SU-DHL-6 (cell line): Measurements from ENCODE around the gene ALDOB.

Experiments
- H2AFZ ChIP-seq: fragments of 200-600 bp; sonication (generic); 2 replicates; pipeline ENCODE4 v1.6.1; 2014; ENCODE audit warnings: low read depth, mild to moderate bottlenecking, moderate library complexity, mixed read lengths, antibody characterized with exemption, low read length; ENCODE audit not compliant: severe bottlenecking
- H3F3A ChIP-seq: fragments of 200-600 bp; shearing (Covaris generic); 2 replicates; pipeline ENCODE4 v1.6.0; 2016; ENCODE audit warnings: antibody characterized with exemption, mild to moderate bottlenecking; ENCODE audit not compliant: insufficient read depth
- H3K27ac ChIP-seq: fragments of 200-600 bp; sonication (generic); 2 replicates; pipeline ENCODE4 v1.5.1; 2016; ENCODE audit warnings: low read depth, mild to moderate bottlenecking, low read length, moderate library complexity, mixed read lengths
- H3K27me3 ChIP-seq: fragments of 200-600 bp; sonication (generic), shearing (Covaris generic); 2 replicates; pipeline ENCODE4 v1.6.0; 2014; ENCODE audit warnings: mild to moderate bottlenecking, low read length
- H3K36me3 ChIP-seq: fragments of 200-600 bp; sonication (generic); 2 replicates; pipeline ENCODE4 v1.6.1; 2014; ENCODE audit warnings: mild to moderate bottlenecking, low read length, mixed read lengths
- H3K4me2 ChIP-seq: fragments of 300-600, 200-600 bp; shearing (Covaris generic), sonication (generic); 2 replicates; pipeline ENCODE4 v1.6.0; 2014; ENCODE audit warnings: low read length, low read depth, mild to moderate bottlenecking; ENCODE audit not compliant: poor library complexity, severe bottlenecking
- H3K4me3 ChIP-seq: fragments of 200-600 bp; sonication (generic); 2 replicates; pipeline ENCODE4 v1.5.1; 2014; ENCODE audit warnings: antibody characterized with exemption, low read length, mild to moderate bottlenecking, mixed read lengths; ENCODE audit not compliant: insufficient read depth, poor library complexity, severe bottlenecking
- H3K79me2 ChIP-seq: fragments of 200-600 bp; sonication (generic); 2 replicates; pipeline ENCODE4 v1.6.1; 2014; ENCODE audit warnings: mild to moderate bottlenecking, low read length, moderate library complexity; ENCODE audit not compliant: insufficient read depth
- H3K9ac ChIP-seq: fragments of 200-600 bp; sonication (generic); 2 replicates; pipeline ENCODE4 v1.7.0; 2014; ENCODE audit warnings: mild to moderate bottlenecking, low read length
- H3K9me2 ChIP-seq: fragments of 200-600 bp; sonication (generic); replicated peaks from 2 replicates; pipeline ENCODE4 v1.6.1; 2014; ENCODE audit warnings: low read length; ENCODE audit not compliant: insufficient read depth
- H3K9me3 ChIP-seq: fragments of 200-600 bp; sonication (generic); 2 replicates; pipeline ENCODE4 v1.6.1; 2014; ENCODE audit warnings: low read length, mixed read lengths; ENCODE audit not compliant: insufficient read depth
- H4K20me1 ChIP-seq: fragments of 200-600 bp; sonication (generic); 2 replicates; pipeline ENCODE4 v1.6.1; 2014; ENCODE audit warnings: low read depth, mild to moderate bottlenecking, antibody characterized with exemption, low read length, moderate library complexity, mixed read lengths
- EZH2phosphoT487 ChIP-seq: fragments of 200-600 bp; sonication (generic), shearing (Covaris generic); conservative IDR thresholded peaks from 2 replicates; pipeline ENCODE4 v1.6.1; 2018; ENCODE audit warnings: mild to moderate bottlenecking, antibody characterized with exemption, low read length, moderate library complexity, mixed read lengths
- TF ChIP-seq, protein P1 (sequence below): fragments of 200-600 bp; sonication (generic); IDR thresholded peaks from one replicate; pipeline ENCODE4 v1.5.1; 2017; ENCODE audit warnings: antibody characterized with exemption, mild to moderate bottlenecking, low read length, moderate library complexity; ENCODE audit not compliant: insufficient read depth, poor library complexity, severe bottlenecking

Gene ALDOB

DNA sequence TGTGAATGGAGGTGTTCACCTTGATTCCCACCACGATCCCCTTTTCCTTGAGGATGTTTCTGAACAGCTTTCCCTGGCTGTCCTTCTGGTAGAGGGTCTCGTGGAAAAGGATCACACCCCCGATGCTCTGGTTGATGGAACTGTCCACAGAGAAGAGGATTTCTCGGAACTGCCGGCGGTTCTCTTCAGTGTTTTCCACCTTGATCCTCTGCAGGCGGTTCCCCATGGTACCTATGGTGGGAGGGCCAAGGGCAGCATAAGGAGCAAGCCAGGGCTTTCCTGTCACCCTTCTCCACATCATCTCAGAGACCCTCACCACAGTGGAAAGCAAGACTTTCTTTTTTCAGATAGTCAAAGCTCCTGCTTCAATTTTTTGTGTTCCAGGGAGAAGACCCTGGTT is 5.8 kb downstream of the ALDOB start:
- H2AFZ ChIP-seq = no peak overlapping the region
- H4K20me1 ChIP-seq = no peaks in the 10 kb centered on the region
- H3K4me2 ChIP-seq = no peak overlapping the region
- no peak overlapping the region for H3K27ac ChIP-seq
- no peak overlapping the region for H3K4me3 ChIP-seq
- H3K9ac ChIP-seq = no peak overlapping the region
- H3K36me3 ChIP-seq = no peaks in the 10 kb centered on the region
- no peaks in the 10 kb centered on the region for H3K27me3 ChIP-seq
- H3K9me3 ChIP-seq = no peaks in the 10 kb centered on the region
- no peaks in the 10 kb centered on the region for H3K79me2 ChIP-seq
- H3F3A ChIP-seq = peaks cover 15% of the 10 kb centered on the region
- TF ChIP-seq EZH2phosphoT487 = no peak
- TF ChIP-seq, protein P1, sequence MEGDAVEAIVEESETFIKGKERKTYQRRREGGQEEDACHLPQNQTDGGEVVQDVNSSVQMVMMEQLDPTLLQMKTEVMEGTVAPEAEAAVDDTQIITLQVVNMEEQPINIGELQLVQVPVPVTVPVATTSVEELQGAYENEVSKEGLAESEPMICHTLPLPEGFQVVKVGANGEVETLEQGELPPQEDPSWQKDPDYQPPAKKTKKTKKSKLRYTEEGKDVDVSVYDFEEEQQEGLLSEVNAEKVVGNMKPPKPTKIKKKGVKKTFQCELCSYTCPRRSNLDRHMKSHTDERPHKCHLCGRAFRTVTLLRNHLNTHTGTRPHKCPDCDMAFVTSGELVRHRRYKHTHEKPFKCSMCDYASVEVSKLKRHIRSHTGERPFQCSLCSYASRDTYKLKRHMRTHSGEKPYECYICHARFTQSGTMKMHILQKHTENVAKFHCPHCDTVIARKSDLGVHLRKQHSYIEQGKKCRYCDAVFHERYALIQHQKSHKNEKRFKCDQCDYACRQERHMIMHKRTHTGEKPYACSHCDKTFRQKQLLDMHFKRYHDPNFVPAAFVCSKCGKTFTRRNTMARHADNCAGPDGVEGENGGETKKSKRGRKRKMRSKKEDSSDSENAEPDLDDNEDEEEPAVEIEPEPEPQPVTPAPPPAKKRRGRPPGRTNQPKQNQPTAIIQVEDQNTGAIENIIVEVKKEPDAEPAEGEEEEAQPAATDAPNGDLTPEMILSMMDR = no peak
- H3K9me2 ChIP-seq = no peaks in the 10 kb centered on the region

DNA sequence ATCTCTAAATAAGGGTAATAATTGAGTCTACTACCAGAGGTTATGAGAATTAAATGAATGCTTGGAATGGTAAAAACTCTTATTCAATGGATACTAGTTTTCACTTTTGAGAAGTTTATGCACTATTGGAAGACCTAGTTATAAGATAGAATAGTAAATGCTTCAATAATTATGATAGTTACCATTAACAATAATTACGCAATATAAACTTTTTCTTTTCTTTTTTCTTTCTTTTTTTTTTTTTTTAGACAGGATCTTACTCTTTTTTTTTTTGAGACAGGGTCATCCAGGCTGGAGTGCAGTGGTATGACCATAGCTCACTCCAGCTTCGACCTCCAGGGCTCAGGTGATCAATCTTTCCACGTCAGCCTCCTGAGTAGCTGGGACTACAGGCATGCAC is 6.7 kb downstream of the ALDOB start:
- Histone ChIP-seq H3K4me2 (peak overlapping the region; percentile 53), H3K27ac (peak overlapping the region; percentile 91)

DNA sequence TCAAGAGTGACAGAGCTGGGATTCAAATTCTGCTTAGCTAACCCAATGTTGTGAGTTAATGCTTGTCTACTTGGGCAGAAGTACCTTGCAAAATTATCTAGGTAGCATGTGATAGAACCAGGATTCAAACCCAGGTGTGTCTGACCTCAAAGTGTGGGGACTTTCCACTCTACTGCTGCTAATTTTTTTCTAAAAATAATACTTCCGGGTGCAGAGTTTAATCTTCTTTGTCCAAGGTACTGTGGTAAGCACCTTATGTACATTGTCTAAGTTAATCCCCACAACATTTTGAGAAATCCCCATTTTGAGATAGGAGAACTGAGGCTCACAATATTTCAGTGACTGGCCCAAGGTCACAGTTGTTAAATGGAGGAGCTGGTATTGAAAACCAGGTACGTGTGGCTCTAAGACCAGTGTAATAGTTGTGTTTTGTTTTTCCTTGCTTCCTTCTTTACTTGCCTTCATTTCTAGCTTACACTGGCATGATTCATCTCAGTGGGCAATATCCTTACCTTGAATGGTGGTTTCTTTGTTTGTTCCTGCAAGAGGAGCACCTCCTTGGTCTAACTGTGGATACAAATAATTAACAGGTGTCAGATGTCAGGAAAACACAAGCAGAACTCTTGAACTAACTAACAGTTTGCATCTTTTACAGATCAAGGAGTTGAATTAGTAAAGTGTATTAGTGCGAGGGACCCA is 7.5 kb downstream of the ALDOB start:
- TF ChIP-seq EZH2phosphoT487 = no peak
- TF ChIP-seq, protein P1 = no peak
- no peaks in the 10 kb centered on the region for H3K9me3 ChIP-seq

More for the DNA sequence above, 6.7 kb downstream of the ALDOB start:
- H2AFZ ChIP-seq = peak overlapping the region; percentile 89
- H3K4me3 ChIP-seq = peak overlapping the region; percentile 42
- no peaks in the 10 kb centered on the region for H3K36me3 ChIP-seq
- no peaks in the 10 kb centered on the region for H3K9me3 ChIP-seq
- H3K9me2 ChIP-seq = no peaks in the 10 kb centered on the region
- H3K79me2 ChIP-seq = no peaks in the 10 kb centered on the region
- peaks cover 15% of the 10 kb centered on the region for H3F3A ChIP-seq
- H3K9ac ChIP-seq = no peak overlapping the region
- no peaks in the 10 kb centered on the region for H3K27me3 ChIP-seq
- H4K20me1 ChIP-seq = no peaks in the 10 kb centered on the region
- TF ChIP-seq EZH2phosphoT487 = no peak
- TF ChIP-seq, protein P1 = no peak

More for the DNA sequence above, 7.5 kb downstream of the ALDOB start:
- Histone ChIP-seq H3K27me3 (no peaks in the 10 kb centered on the region), H3K27ac (peak overlapping the region; percentile 91), H3K4me3 (peak overlapping the region; percentile 42), H3K79me2 (no peaks in the 10 kb centered on the region), H3K36me3 (no peaks in the 10 kb centered on the region), H3F3A (peaks cover 15% of the 10 kb centered on the region), H4K20me1 (no peaks in the 10 kb centered on the region), H3K9ac (no peak overlapping the region), H3K4me2 (peak overlapping the region; percentile 53), H2AFZ (peak overlapping the region; percentile 89), H3K9me2 (no peaks in the 10 kb centered on the region)
